Mucosa of stomach (tissue), 1 donor: ENCODE results near the gene NOL3.

Experiments used
- H3K27me3 ChIP-seq: one replicate; pipeline ENCODE4 v1.7.0; 2013; ENCODE audit warnings: mild to moderate bottlenecking, low read length; ENCODE audit not compliant: control insufficient read depth, insufficient read depth
- H3K36me3 ChIP-seq: one replicate; pipeline ENCODE4 v1.7.0; 2013; ENCODE audit warnings: low read length; ENCODE audit not compliant: control insufficient read depth, insufficient read depth
- H3K4me1 ChIP-seq: one replicate; pipeline ENCODE4 v1.7.0; 2013; ENCODE audit warnings: mild to moderate bottlenecking, low read length; ENCODE audit not compliant: control insufficient read depth, insufficient read depth
- H3K4me3 ChIP-seq: one replicate; pipeline ENCODE4 v1.7.0; 2013; ENCODE audit warnings: low read length
- H3K9ac ChIP-seq: one replicate; pipeline ENCODE4 v1.7.0; 2013; ENCODE audit warnings: mild to moderate bottlenecking, low read length, moderate library complexity
- H3K9me3 ChIP-seq: one replicate; pipeline ENCODE4 v1.7.0; 2013; ENCODE audit warnings: mild to moderate bottlenecking, low read length, moderate library complexity; ENCODE audit not compliant: control insufficient read depth
- donor health status: Pancreatic carcinoma.

Gene NOL3

DNA sequence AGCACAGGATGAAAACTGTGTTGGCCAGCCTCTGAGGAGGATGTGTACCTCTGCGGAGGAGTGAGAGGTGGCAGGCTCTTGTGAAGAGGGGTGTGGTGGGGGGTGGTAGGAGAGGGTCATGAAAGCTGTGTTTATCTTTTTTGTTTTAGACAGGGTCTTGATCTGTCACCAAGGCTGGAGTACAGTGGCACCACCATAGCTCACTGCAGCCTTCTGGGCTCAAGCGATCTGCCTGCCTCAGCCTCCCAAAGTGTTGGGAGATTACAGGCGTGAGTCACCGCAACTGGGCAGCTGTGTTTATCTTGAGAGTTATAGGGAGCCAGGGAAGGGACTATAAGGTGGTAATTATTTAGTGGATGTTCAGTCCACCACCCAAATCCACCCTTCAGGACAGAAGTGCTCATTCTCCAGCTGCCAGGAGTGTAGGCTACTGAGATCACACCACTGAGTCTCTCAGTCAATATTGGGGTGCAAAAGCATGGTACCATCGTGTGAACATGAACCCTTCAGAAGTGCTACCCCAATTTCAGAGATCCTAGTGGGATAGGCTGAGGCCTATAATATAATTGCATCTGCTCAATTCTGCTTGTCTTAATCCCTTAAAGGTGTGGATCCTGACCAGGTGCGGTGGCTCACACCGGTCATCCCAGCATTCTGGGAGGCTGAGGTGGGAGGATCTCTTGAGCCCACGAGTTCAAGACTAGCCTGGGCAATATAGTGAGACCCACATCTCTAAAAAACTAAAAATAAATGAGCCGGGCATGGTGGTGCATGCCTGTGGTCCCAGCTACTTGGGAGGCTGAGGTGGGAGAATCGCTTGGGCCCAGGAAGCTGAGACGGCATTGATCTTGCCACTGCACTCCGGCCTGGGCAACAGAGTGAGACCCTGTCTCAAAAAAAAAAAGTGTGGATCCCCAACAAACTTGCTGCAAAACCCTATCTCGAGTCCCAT, 20.4 kb downstream of the NOL3 start:
- H3K9me3 ChIP-seq: no peaks in the 10 kb centered on the region
- H3K9ac ChIP-seq: no peak overlapping the region
- H3K36me3 ChIP-seq: peaks cover 11% of the 10 kb centered on the region
- H3K4me1 ChIP-seq: peaks cover 35% of the 10 kb centered on the region
- no peak overlapping the region for H3K4me3 ChIP-seq
- no peaks in the 10 kb centered on the region for H3K27me3 ChIP-seq

DNA sequence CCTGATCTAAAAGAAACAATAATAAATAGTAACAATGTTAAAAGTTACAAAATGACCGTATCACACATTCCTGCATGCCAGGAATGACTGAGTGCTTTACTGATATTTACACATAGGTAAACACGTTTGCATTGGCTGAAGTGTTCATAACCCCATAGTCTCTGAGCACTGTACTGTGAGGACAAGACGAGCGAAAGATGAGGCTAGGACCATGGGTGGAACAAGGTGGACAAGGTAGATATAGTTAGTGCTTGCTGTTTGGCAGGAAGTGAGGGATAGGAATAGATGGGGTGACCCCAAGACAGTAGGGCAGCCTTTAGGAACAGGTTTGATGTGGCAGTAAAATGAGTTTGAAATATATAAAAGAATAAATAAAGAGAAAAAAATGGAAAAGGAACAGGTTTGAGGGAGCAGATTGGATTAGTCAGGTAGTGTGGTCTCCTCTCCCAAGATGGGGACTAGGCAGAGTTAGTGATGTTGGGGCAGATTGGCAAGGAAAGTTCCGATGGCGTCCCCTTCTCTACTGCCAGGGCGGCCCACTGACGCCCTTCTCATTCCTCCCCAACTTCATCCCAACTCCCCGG, 21.2 kb downstream of the NOL3 start:
- Histone ChIP-seq H3K9ac (no peak overlapping the region), H3K9me3 (no peaks in the 10 kb centered on the region), H3K27me3 (no peaks in the 10 kb centered on the region), H3K4me3 (no peak overlapping the region), H3K4me1 (peaks cover 34% of the 10 kb centered on the region), H3K36me3 (peaks cover 14% of the 10 kb centered on the region)

DNA sequence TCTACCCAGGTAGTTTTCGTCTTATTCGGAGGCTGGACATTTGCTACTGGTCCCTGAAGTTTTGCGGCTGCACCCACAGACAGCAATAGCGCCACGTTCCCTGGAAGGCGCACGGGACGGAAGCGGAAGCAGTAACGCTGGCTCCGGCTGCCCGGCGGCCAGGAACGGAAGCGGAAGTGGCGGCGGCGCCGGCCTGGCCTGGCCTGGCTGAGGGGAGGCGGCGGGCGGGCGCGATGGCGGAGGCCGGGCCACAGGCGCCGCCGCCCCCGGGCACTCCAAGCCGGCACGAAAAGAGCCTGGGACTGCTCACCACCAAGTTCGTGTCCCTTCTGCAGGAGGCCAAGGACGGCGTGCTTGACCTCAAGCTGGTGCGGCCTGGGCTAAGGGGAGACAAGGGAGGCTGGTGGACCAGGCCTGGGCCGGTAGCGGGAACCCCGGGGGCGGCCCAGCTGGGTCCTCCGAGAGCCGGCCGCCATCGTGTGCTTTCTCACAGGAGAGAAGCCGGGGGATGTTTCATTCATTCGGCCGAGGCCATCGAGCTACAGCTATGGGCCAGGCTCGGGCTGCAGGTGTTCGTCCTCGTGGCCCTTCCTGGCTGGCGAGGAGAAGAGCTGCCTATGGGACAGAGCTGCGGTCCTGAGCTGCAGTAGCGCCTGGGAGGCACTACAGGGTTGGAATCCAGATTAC, 21.8 kb downstream of the NOL3 start, which contains the start of gene E2F4:
TSS of gene E2F4 (plus strand) at position 161 of the 687 bp plus-strand sequence. CDS start at position 234, 73 bp downstream.
- Histone ChIP-seq H3K9ac (peak within 1 kb of the TSS; percentile 84), H3K4me3 (peak within 1 kb of the TSS; percentile 71), H3K4me1 (peaks cover 34% of the 10 kb centered on the region), H3K36me3 (peaks cover 14% of the 10 kb centered on the region), H3K9me3 (no peaks in the 10 kb centered on the region), H3K27me3 (no peaks in the 10 kb centered on the region)

DNA sequence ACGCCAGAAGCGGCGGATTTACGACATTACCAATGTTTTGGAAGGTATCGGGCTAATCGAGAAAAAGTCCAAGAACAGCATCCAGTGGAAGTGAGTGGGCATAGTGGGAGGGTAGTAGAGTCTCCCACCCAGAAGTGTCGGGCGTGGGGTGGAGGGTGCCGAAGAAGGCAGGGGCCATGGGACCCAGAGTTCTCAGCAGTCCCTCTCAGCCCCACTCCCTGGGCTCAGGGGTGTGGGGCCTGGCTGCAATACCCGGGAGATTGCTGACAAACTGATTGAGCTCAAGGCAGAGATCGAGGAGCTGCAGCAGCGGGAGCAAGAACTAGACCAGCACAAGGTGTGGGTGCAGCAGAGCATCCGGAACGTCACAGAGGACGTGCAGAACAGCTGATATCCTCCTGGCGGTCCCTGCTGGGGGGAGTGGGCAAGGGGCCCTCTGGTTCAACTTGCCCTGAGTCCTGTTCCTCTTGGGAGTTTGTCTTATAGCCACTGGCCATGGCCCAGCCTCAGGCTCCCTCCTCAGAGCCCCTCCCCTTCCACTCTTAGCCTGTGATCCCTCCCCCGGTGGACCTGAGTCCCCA, 22.5 kb downstream of the NOL3 start:
- Histone ChIP-seq H3K4me1 (peaks cover 41% of the 10 kb centered on the region), H3K9ac (peak overlapping the region; percentile 84), H3K9me3 (no peaks in the 10 kb centered on the region), H3K27me3 (no peaks in the 10 kb centered on the region), H3K4me3 (peak overlapping the region; percentile 71), H3K36me3 (peaks cover 21% of the 10 kb centered on the region)

DNA sequence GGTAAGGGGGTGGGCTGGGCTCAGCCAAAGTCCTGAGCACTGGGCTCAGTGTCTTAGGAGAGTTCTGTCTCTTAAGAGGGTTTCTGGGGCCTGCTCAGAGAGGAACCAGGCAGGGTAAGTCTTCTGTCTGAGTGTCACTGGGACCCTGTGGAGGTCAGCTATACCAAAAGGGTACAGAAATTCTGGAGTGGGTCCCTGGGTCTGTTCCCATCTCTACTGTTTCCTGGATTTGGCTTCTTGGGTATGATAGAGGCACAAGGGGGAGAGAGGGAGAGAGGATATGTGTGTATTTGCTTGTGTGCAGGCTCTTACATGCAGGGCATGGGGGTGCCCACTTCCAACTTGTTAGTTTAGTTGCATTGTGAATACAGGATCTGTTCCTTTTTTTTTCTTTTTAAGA, 23.2 kb downstream of the NOL3 start:
- peaks cover 25% of the 10 kb centered on the region for H3K36me3 ChIP-seq
- peak overlapping the region; percentile 71 for H3K4me3 ChIP-seq
- H3K9ac ChIP-seq: peak overlapping the region; percentile 84
- peaks cover 48% of the 10 kb centered on the region for H3K4me1 ChIP-seq
- H3K9me3 ChIP-seq: no peaks in the 10 kb centered on the region
- no peaks in the 10 kb centered on the region for H3K27me3 ChIP-seq

DNA sequence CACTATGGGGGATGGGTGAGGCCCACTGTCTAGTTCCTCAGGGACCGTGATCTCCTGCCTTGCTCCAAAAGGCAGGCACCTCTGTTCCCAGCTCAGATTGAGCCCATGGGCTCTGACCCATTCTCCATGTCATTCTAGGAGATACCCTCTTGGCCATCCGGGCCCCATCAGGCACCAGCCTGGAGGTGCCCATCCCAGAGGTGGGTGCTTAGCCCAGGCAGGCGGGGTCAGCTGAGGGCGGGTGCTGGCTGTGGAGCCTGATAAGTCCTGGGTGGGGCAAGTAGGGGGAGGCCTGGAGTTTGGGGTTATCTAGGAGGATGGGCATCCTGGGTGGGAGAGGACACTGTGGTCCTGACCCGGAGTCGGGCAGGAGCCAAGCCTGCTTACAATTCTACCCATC, 23.9 kb downstream of the NOL3 start:
- H3K9ac ChIP-seq: no peak overlapping the region
- no peaks in the 10 kb centered on the region for H3K9me3 ChIP-seq
- peaks cover 51% of the 10 kb centered on the region for H3K4me1 ChIP-seq
- H3K36me3 ChIP-seq: peaks cover 25% of the 10 kb centered on the region
- H3K27me3 ChIP-seq: no peaks in the 10 kb centered on the region
- H3K4me3 ChIP-seq: no peak overlapping the region

DNA sequence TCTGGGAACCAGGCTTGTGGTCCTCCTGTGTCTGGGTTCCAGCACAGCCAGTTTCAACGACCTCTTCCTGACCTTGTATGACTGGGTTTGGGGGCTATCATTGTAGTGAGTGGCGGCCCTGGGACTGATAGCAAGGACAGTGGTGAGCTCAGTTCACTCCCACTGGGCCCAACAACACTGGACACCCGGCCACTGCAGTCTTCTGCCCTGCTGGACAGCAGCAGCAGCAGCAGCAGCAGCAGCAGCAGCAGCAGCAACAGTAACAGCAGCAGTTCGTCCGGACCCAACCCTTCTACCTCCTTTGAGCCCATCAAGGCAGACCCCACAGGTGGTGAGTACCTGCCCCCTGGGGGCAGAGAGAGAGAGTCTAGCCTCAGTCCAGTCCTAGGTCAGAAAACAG, 25.3 kb downstream of the NOL3 start:
- H3K27me3 ChIP-seq: no peaks in the 10 kb centered on the region
- H3K9ac ChIP-seq: no peak overlapping the region
- H3K36me3 ChIP-seq: peaks cover 28% of the 10 kb centered on the region

DNA sequence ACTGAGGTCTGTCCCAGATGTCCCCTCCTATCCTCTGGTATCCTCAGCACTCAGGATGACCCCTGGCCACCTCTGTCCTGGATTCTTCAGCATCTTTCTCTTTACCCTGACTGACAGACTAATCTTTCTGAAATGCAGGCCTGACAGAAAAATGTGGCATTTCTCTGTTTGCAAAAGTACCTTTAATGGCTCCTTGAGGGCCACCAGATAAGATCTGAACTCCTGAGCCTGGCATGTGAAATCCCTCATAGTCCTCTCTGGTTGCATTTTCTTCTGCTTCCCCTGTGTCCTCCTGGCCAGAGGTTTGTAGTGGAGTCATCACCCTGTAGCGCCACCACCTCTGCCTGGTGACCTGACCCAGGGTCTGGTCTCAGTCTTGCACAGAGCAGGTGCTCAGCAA, 26.5 kb downstream of the NOL3 start:
- Histone ChIP-seq H3K9me3 (no peaks in the 10 kb centered on the region), H3K27me3 (no peaks in the 10 kb centered on the region), H3K4me1 (peaks cover 44% of the 10 kb centered on the region), H3K9ac (no peak overlapping the region), H3K4me3 (no peak overlapping the region), H3K36me3 (peaks cover 28% of the 10 kb centered on the region)

More for the DNA sequence above, 25.3 kb downstream of the NOL3 start:
- H3K9me3 ChIP-seq: no peaks in the 10 kb centered on the region
- H3K4me1 ChIP-seq: peaks cover 53% of the 10 kb centered on the region
- no peak overlapping the region for H3K4me3 ChIP-seq

DNA sequence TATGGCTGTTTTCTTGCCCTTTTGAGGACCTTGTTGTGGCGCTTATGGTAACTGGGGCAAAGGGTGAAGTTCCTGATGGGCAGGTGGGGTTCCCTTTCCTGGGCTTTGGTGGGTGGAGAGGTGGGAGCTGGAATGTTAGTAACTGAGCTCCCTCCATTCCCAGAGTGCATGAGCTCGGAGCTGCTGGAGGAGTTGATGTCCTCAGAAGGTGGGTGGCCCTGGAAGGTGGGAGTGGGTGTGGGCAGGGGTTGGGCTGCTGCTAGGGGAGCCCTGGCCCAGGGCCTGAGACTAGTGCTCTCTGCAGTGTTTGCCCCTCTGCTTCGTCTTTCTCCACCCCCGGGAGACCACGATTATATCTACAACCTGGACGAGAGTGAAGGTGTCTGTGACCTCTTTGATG, 27.4 kb downstream of the NOL3 start:
- Histone ChIP-seq H3K9ac (peak overlapping the region; percentile 32), H3K27me3 (no peaks in the 10 kb centered on the region), H3K36me3 (peaks cover 28% of the 10 kb centered on the region), H3K4me3 (no peak overlapping the region), H3K9me3 (no peaks in the 10 kb centered on the region), H3K4me1 (peaks cover 42% of the 10 kb centered on the region)

DNA sequence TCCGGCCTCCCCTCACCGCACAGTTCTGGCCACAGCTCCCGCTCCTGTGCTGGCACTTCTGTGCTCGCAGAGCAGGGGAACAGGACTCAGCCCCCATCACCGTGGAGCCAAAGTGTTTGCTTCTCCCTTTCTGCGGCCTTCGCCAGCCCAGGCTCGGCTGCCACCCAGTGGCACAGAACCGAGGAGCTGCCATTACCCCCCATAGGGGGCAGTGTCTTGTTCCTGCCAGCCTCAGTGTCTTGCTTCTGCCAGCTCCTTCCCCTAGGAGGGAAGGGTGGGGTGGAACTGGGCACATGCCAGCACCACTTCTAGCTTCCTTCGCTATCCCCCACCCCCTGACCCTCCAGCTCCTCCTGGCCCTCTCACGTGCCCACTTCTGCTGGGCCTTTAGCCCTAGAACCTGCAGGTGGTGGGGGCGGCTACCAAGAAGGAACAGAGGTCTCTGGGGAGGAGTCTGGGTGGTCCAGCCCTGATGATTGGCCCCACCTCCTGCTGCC, 27.9 kb downstream of the NOL3 start:
- peak overlapping the region; percentile 32 for H3K9ac ChIP-seq
- no peaks in the 10 kb centered on the region for H3K9me3 ChIP-seq
- H3K27me3 ChIP-seq: no peaks in the 10 kb centered on the region
- H3K4me3 ChIP-seq: no peak overlapping the region
- H3K4me1 ChIP-seq: peaks cover 37% of the 10 kb centered on the region
- H3K36me3 ChIP-seq: peaks cover 28% of the 10 kb centered on the region

DNA sequence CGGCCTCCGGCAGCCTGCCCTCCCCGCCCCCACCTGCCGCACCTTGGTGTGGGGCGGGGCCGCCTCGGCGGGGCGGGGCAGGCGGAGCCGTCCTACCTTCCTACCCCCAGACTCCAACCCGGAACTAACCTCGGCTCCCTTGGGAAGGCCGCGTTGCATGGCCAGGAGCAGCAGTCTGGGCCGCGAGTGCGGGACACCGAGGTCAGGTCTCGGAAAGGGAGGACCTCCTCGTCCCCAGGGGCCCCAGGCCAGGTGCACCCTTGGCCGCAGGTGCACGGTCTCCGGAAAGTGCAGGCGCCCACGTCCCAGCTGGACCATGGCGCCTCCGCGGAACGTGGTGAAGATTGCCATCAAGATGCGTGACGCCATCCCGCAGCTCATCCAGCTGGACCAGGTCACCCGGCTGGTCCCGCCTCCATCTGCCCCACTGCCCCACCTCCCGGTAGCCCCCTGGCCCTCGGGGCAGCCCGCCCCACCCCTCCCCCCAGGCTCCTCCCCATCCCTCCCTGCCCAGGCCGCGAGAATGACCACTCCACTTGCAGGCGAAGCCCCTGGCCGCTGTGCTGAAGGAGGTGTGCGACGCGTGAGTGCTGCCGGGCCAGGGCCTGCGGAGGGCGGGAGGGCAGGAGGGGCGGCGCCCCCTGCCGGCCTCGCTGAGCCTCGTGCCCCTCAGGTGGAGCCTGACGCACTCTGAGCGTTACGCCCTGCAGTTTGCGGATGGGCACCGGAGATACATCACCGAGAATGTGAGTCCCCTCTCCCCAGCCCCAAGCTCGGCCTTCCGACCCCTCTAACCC, 28.9 kb downstream of the NOL3 start, which contains the start of gene ELMO3:
TSS of gene ELMO3 (plus strand) at position 121 of the 797 bp plus-strand sequence. CDS start at position 317, 196 bp downstream.
- Histone ChIP-seq H3K4me1 (peaks cover 27% of the 10 kb centered on the region), H3K27me3 (no peaks in the 10 kb centered on the region), H3K9me3 (no peaks in the 10 kb centered on the region), H3K4me3 (peak within 1 kb of the TSS; percentile 41), H3K36me3 (peaks cover 28% of the 10 kb centered on the region), H3K9ac (peak within 1 kb of the TSS; percentile 80)
